ENCODE measurements around the gene RIGI. TPM values are rescaled to one million over a fixed set of nuclear protein-coding genes. Genes with fewer than 3 reads are reported as not detected.

RIGI gene
- total RNA-seq, 1 donor from 2014 or later, result 19.1 TPM

DNA sequence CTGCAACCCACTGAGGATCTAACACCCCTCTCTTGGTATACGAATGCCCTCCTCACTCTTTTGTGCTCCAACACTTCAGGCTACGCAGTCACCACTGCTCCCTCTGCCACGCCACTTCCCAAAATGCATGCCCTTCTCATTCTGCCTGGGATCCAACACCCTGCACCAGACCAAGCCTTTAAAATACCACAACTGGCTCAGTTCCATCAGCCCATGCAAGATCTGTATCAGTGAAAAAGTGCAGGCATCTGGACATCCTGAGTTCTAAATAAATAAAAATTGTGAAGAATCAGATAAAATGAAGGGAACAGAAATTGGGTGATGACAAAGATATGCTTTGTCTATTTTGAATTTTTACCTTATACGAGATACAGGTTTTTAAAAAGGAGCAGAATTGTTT lies 44.3 kb upstream of the RIGI start:
- DNase-seq (ENCODE audit: low spot score in 2 of 2, unreplicated experiment in 2 of 2), result no peak
- H3K9me3 Mint-ChIP-seq, result no peaks in the 10 kb centered on the region
- H3K36me3 Mint-ChIP-seq, result peaks cover 22% of the 10 kb centered on the region
- H3K27ac Mint-ChIP-seq, result no peak overlapping the region
- peaks cover 17% of the 10 kb centered on the region for H3K4me1 Mint-ChIP-seq
- no peak for TF ChIP-seq CTCF (IDR thresholded peaks at IDR 0.05; ENCODE audit: unreplicated experiment)
- H3K4me3 Mint-ChIP-seq, result no peak overlapping the region
- H3K27me3 Mint-ChIP-seq (ENCODE audit: low read depth), result no peaks in the 10 kb centered on the region

GRCh38 chr9:32566770-32567169 lies 40.8 kb upstream of the RIGI start:
- Mint-ChIP-seq H3K4me1 (peaks cover 7% of the 10 kb centered on the region), H3K36me3 (peaks cover 22% of the 10 kb centered on the region), H3K4me3 (no peak overlapping the region), H3K9me3 (no peaks in the 10 kb centered on the region), H3K27ac (no peak overlapping the region), H3K27me3 (ENCODE audit: low read depth) (no peaks in the 10 kb centered on the region)
- no peak for TF ChIP-seq CTCF (IDR thresholded peaks at IDR 0.05; ENCODE audit: unreplicated experiment)
- DNase-seq (ENCODE audit: low spot score in 2 of 2, unreplicated experiment in 2 of 2), result no peak

DNA sequence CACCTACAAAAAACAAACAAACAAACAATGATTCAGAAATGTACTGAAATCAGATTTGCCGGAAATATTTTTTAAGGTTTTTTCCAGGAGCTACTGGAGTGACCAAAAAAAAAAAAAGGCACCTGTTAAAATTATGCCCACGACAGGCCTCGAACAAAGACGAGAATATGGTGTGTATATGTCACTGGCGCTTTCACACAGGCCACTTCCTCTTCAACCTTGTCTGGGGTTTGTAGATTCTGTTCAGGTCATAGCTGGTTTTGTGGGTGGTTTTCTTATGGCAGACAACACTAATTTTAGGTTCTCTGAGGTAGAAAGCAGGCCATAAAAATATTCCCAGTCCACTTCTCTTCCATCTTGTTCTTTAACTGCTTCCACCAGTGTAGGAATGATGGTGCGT lies 40.0 kb upstream of the RIGI start:
- TF ChIP-seq CTCF (IDR thresholded peaks at IDR 0.05; ENCODE audit: unreplicated experiment), result no peak
- peaks cover 22% of the 10 kb centered on the region for H3K36me3 Mint-ChIP-seq
- DNase-seq (ENCODE audit: low spot score in 2 of 2, unreplicated experiment in 2 of 2), result no peak

DNA sequence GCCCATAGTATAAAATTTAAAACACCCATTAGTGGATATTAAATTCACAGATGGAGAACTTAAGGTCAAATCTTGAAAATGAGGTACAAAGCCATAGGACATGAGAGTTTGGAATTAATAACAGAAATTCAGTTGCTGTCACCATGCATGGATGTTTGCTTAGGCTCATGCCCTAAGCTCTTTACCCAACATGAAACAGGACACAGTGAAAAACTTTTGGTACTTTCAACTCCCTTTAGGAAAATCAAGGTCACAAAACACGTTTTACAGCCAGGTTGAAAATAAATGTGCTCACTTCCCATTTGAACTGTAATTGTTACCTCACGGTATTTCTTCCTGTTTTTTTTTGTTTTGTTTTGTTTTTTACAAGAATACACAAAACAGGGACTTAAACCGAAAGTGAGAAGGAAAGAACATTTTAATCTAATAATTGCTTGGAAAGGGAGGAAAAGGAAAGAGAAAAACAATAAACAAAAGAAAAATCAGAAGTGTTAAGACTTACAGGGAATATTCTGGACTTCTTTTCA lies 32.5 kb upstream of the RIGI start:
- Mint-ChIP-seq H3K4me1 (peaks cover 2% of the 10 kb centered on the region), H3K27me3 (ENCODE audit: low read depth) (no peaks in the 10 kb centered on the region), H3K4me3 (no peak overlapping the region), H3K27ac (no peak overlapping the region), H3K36me3 (peaks cover 3% of the 10 kb centered on the region), H3K9me3 (no peaks in the 10 kb centered on the region)
- DNase-seq (ENCODE audit: low spot score in 2 of 2, unreplicated experiment in 2 of 2), result no peak
- TF ChIP-seq CTCF (IDR thresholded peaks at IDR 0.05; ENCODE audit: unreplicated experiment), result no peak

More for the DNA sequence above, 40.0 kb upstream of the RIGI start:
- peaks cover 2% of the 10 kb centered on the region for H3K4me1 Mint-ChIP-seq
- no peak overlapping the region for H3K27ac Mint-ChIP-seq
- H3K27me3 Mint-ChIP-seq (ENCODE audit: low read depth), result no peaks in the 10 kb centered on the region
- no peaks in the 10 kb centered on the region for H3K9me3 Mint-ChIP-seq
- H3K4me3 Mint-ChIP-seq, result no peak overlapping the region

- Mint-ChIP-seq H3K36me3 (peaks cover 3% of the 10 kb centered on the region), H3K4me1 (peaks cover 14% of the 10 kb centered on the region), H3K27ac (no peak overlapping the region), H3K9me3 (no peaks in the 10 kb centered on the region), H3K4me3 (no peak overlapping the region), H3K27me3 (ENCODE audit: low read depth) (no peaks in the 10 kb centered on the region)
- TF ChIP-seq CTCF (IDR thresholded peaks at IDR 0.05; ENCODE audit: unreplicated experiment), result no peak
- no peak for DNase-seq (ENCODE audit: low spot score in 2 of 2, unreplicated experiment in 2 of 2)
Measured at GRCh38 chr9:32554591-32554990, 28.6 kb upstream of the RIGI start.

GRCh38 chr9:32554107-32554506 lies 28.1 kb upstream of the RIGI start:
- no peak for TF ChIP-seq CTCF (IDR thresholded peaks at IDR 0.05; ENCODE audit: unreplicated experiment)
- Mint-ChIP-seq H3K27ac (peak overlapping the region; percentile 48), H3K4me3 (peak overlapping the region; percentile 33), H3K4me1 (peaks cover 18% of the 10 kb centered on the region), H3K27me3 (ENCODE audit: low read depth) (no peaks in the 10 kb centered on the region), H3K9me3 (no peaks in the 10 kb centered on the region), H3K36me3 (peaks cover 6% of the 10 kb centered on the region)
- DNase-seq (ENCODE audit: low spot score in 2 of 2, unreplicated experiment in 2 of 2), result no peak
